SK-N-SH treated with all-trans-retinoic acid at 6 μM for 48 hours (cell line): ENCODE results near the gene GNAQ.

Source experiments
- ARNTL ChIP-seq: fragments of 450-650 bp; formaldehyde crosslinking; IDR thresholded peaks from 2 replicates; pipeline ENCODE4 v1.5.0; 2020; ENCODE audit warnings: low read depth, mild to moderate bottlenecking, moderate library complexity, borderline replicate concordance
- BACH2 ChIP-seq: fragments of 250-450 bp; sonication (Bioruptor Pico); IDR thresholded peaks from 2 replicates; pipeline ENCODE4 v1.9.0; 2021; ENCODE audit warnings: mild to moderate bottlenecking, borderline replicate concordance
- ESRRG ChIP-seq: fragments of 250-450 bp; sonication (Bioruptor Pico); IDR thresholded peaks from 2 replicates; pipeline ENCODE4 v1.6.1; 2021; ENCODE audit warnings: mild to moderate bottlenecking
- ISL1 ChIP-seq: fragments of 250-450 bp; sonication (Bioruptor Pico); IDR thresholded peaks from 2 replicates; pipeline ENCODE4 v2.1.2; 2022; ENCODE audit warnings: mild to moderate bottlenecking, moderate library complexity
- ZNF565 ChIP-seq: fragments of 450-650 bp; formaldehyde crosslinking; conservative IDR thresholded peaks from 2 replicates; pipeline ENCODE4 v1.5.0; 2020; ENCODE audit warnings: low read depth, mild to moderate bottlenecking, moderate library complexity
- TF ChIP-seq, protein P1 (sequence below): fragments of 250-450 bp; sonication (Bioruptor Pico); IDR thresholded peaks from 2 replicates; pipeline ENCODE4 v1.8.0; 2020; ENCODE audit warnings: mild to moderate bottlenecking, moderate library complexity, borderline replicate concordance
- TF ChIP-seq, protein P2 (sequence below): fragments of 250-450 bp; sonication (Bioruptor Pico); IDR thresholded peaks from 2 replicates; pipeline ENCODE4 v1.8.0; 2021; ENCODE audit warnings: low read depth, mild to moderate bottlenecking, moderate library complexity, borderline replicate concordance

DNA sequence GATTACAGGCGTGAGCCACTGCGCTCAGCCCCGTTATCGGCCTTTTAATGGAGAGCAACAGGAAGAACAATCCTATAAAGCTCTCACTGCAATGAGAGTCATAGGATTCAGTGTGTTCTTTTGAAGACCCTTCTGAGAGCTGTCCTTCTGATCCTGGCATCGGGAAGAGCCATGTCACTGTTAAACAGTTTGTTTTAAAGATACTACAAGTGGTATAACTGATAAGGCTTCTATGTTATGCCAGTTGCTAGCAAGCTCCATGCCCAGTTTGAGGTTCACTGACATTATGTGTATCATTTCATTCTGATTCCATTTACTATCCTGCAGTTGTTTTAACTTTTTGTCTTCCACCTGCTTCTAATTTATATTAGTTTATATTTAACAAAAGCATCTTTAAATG lies 55.8 kb downstream of the GNAQ start:
- TF ChIP-seq ZNF565 (CRISPR knock-in tag) (no peak), ISL1 (CRISPR knock-in tag) (no peak), BACH2 (CRISPR knock-in tag) (no peak), ARNTL (CRISPR knock-in tag) (no peak), ESRRG (CRISPR knock-in tag) (no peak)
- TF ChIP-seq, protein P1, sequence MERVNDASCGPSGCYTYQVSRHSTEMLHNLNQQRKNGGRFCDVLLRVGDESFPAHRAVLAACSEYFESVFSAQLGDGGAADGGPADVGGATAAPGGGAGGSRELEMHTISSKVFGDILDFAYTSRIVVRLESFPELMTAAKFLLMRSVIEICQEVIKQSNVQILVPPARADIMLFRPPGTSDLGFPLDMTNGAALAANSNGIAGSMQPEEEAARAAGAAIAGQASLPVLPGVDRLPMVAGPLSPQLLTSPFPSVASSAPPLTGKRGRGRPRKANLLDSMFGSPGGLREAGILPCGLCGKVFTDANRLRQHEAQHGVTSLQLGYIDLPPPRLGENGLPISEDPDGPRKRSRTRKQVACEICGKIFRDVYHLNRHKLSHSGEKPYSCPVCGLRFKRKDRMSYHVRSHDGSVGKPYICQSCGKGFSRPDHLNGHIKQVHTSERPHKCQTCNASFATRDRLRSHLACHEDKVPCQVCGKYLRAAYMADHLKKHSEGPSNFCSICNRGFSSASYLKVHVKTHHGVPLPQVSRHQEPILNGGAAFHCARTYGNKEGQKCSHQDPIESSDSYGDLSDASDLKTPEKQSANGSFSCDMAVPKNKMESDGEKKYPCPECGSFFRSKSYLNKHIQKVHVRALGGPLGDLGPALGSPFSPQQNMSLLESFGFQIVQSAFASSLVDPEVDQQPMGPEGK (CRISPR knock-in tag), result no peak
- TF ChIP-seq, protein P2, sequence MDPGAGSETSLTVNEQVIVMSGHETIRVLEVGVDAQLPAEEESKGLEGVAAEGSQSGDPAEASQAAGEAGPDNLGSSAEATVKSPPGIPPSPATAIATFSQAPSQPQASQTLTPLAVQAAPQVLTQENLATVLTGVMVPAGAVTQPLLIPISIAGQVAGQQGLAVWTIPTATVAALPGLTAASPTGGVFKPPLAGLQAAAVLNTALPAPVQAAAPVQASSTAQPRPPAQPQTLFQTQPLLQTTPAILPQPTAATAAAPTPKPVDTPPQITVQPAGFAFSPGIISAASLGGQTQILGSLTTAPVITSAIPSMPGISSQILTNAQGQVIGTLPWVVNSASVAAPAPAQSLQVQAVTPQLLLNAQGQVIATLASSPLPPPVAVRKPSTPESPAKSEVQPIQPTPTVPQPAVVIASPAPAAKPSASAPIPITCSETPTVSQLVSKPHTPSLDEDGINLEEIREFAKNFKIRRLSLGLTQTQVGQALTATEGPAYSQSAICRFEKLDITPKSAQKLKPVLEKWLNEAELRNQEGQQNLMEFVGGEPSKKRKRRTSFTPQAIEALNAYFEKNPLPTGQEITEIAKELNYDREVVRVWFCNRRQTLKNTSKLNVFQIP (CRISPR knock-in tag), result no peak
